Upper lobe of right lung (tissue), 1 donor: ENCODE measurements around the gene ZNF322. TPM values are rescaled to one million over a fixed set of nuclear protein-coding genes. Genes with fewer than 3 reads are reported as not detected.
A peak's percentile ranks its signal among the peaks of the same experiment; 100 is the strongest.

Experiments
- ATAC-seq: fragments of 200-7000 bp; cut with Tn5 transposase; one replicate; pipeline ENCODE4 v1.9.1; 2020; ENCODE audit warnings: mild to moderate bottlenecking, moderate library complexity
- DNase-seq: peaks from one replicate; pipeline ENCODE4 v3.0.0-alpha.2; 2020
- H3K27ac ChIP-seq: fragments of 200-600 bp; one replicate; pipeline ENCODE4 v1.8.0; 2022
- H3K27me3 ChIP-seq: fragments of 200-600 bp; one replicate; pipeline ENCODE4 v1.8.0; 2022; ENCODE audit warnings: mild to moderate bottlenecking
- H3K36me3 ChIP-seq: fragments of 200-600 bp; one replicate; pipeline ENCODE4 v1.8.0; 2022
- H3K4me1 ChIP-seq: fragments of 200-600 bp; one replicate; pipeline ENCODE4 v1.8.0; 2022
- H3K4me3 ChIP-seq: fragments of 200-600 bp; one replicate; pipeline ENCODE4 v1.8.0; 2022; ENCODE audit warnings: mild to moderate bottlenecking
- H3K9me3 ChIP-seq: fragments of 200-600 bp; one replicate; pipeline ENCODE4 v1.8.0; 2022
- CTCF ChIP-seq: fragments of 200-600 bp; IDR thresholded peaks from one replicate; pipeline ENCODE4 v1.8.0; 2022; ENCODE audit warnings: antibody characterized with exemption
- intact Hi-C: fragments of 100-400 bp; cut with DNase I; formaldehyde crosslinking; loops from one replicate; pipeline ENCODE4 v1.11.0; 2022
- total RNA-seq: library from RNA; stranded (reverse); fragmentation: NEBNext Ultra II Directional; extraction: Animal tissue kit (Norgen Biotek cat#: 25700); gene quantifications from one replicate; pipeline ENCODE4 v1.2.1, GENCODE V29; 2021
- donor health status: DM: no; HTN: yes; CAD: no; lungs with severe emphysema.

The ZNF322 gene
- total RNA-seq, 1 donor from 2014 or later: 24.7 TPM

GRCh38 chr6:26598267-26598666 lies 61.3 kb downstream of the ZNF322 start:
- peaks cover 8% of the 10 kb centered on the region for H3K27me3 ChIP-seq
- ATAC-seq (no peak), DNase-seq (no peak)
- peak overlapping the region; percentile 98 for H3K4me3 ChIP-seq
- TF ChIP-seq CTCF: no peak
- no peak overlapping the region for H3K27ac ChIP-seq
- peaks cover 27% of the 10 kb centered on the region for H3K36me3 ChIP-seq
- H3K9me3 ChIP-seq: no peaks in the 10 kb centered on the region
- intact Hi-C loops: no loop called here
- peaks cover 15% of the 10 kb centered on the region for H3K4me1 ChIP-seq

- no peaks in the 10 kb centered on the region for H3K9me3 ChIP-seq
- peaks cover 11% of the 10 kb centered on the region for H3K27me3 ChIP-seq
- peaks cover 27% of the 10 kb centered on the region for H3K36me3 ChIP-seq
- TF ChIP-seq CTCF: no peak
- DNase-seq (no peak), ATAC-seq (no peak)
- intact Hi-C loops: no loop called here
- peaks cover 15% of the 10 kb centered on the region for H3K4me1 ChIP-seq
- H3K4me3 ChIP-seq: peak overlapping the region; percentile 98
- no peak overlapping the region for H3K27ac ChIP-seq
These were observed 61.7 kb downstream of the ZNF322 start for GRCh38 chr6:26597821-26598220.

GRCh38 chr6:26597389-26597766 lies 62.2 kb downstream of the ZNF322 start:
- intact Hi-C loops: no loop called here
- no peak for DNase-seq
- no peaks in the 10 kb centered on the region for H3K9me3 ChIP-seq

GRCh38 chr6:26596579-26597388 lies 62.8 kb downstream of the ZNF322 start, which contains the start of gene ABT1:
Gene ABT1 (plus strand): TSS chr6:26596953. CDS start chr6:26596983, 30 bp downstream.
- H3K9me3 ChIP-seq: no peaks in the 10 kb centered on the region
- peak; percentile 97 for ATAC-seq
- H3K36me3 ChIP-seq: peaks cover 27% of the 10 kb centered on the region
- H3K4me1 ChIP-seq: peaks cover 15% of the 10 kb centered on the region
- intact Hi-C loops: no loop called here
- H3K27ac ChIP-seq: peak within 1 kb of the TSS; percentile 92
- peak within 1 kb of the TSS; percentile 98 for H3K4me3 ChIP-seq
- DNase-seq: peak; percentile 98
- peaks cover 22% of the 10 kb centered on the region for H3K27me3 ChIP-seq
- TF ChIP-seq CTCF: no peak

More at GRCh38 chr6:26597389-26597766, 62.2 kb downstream of the ZNF322 start:
- no peak for TF ChIP-seq CTCF
- H3K36me3 ChIP-seq: peaks cover 27% of the 10 kb centered on the region
- no peak for ATAC-seq
- H3K4me1 ChIP-seq: peaks cover 15% of the 10 kb centered on the region
- peak overlapping the region; percentile 98 for H3K4me3 ChIP-seq
- H3K27me3 ChIP-seq: peaks cover 16% of the 10 kb centered on the region
- H3K27ac ChIP-seq: peak overlapping the region; percentile 92

GRCh38 chr6:26595669-26596269 lies 63.8 kb downstream of the ZNF322 start:
- no peaks in the 10 kb centered on the region for H3K9me3 ChIP-seq
- DNase-seq (peak; percentile 95), ATAC-seq (peak; percentile 91)
- peak; percentile 99 for TF ChIP-seq CTCF
- intact Hi-C loops: no loop called here
- H3K27ac ChIP-seq: peak overlapping the region; percentile 92
- peaks cover 27% of the 10 kb centered on the region for H3K36me3 ChIP-seq
- peak overlapping the region; percentile 98 for H3K4me3 ChIP-seq
- peaks cover 26% of the 10 kb centered on the region for H3K27me3 ChIP-seq
- peaks cover 15% of the 10 kb centered on the region for H3K4me1 ChIP-seq
